HG02870 (cell line): ENCODE results near the gene MOSPD3.
A peak's percentile ranks its signal among the peaks of the same experiment; 100 is the strongest.

ENCODE experiments used
- ATAC-seq: cut with Tn5 transposase; IDR thresholded peaks from one replicate; pipeline ENCODE4 v1.9.1; 2021; ENCODE audit warnings: mild to moderate bottlenecking, moderate library complexity; ENCODE audit not compliant: unreplicated experiment

Gene MOSPD3

GRCh38 chr7:100621554-100621953 is 9.2 kb downstream of the MOSPD3 start:
- no peak for ATAC-seq

GRCh38 chr7:100623951-100624824 is 11.8 kb downstream of the MOSPD3 start:
- no peak for ATAC-seq

- no peak for ATAC-seq
Measured at GRCh38 chr7:100626055-100626454, 13.7 kb downstream of the MOSPD3 start.

GRCh38 chr7:100626530-100627237 is 14.3 kb downstream of the MOSPD3 start:
- ATAC-seq: peak; percentile 80

GRCh38 chr7:100627238-100627549 is 14.9 kb downstream of the MOSPD3 start:
- no peak for ATAC-seq

- no peak for ATAC-seq
Measured at GRCh38 chr7:100629117-100629716, 16.9 kb downstream of the MOSPD3 start.

- no peak for ATAC-seq
Measured at GRCh38 chr7:100630066-100630465, 17.7 kb downstream of the MOSPD3 start.

- ATAC-seq: no peak
Measured at GRCh38 chr7:100632951-100633717, 20.8 kb downstream of the MOSPD3 start.

GRCh38 chr7:100639995-100640516 is 27.7 kb downstream of the MOSPD3 start:
- no peak for ATAC-seq

- ATAC-seq: no peak
Measured at GRCh38 chr7:100640517-100641440, 28.4 kb downstream of the MOSPD3 start.

GRCh38 chr7:100641463-100641859 is 29.1 kb downstream of the MOSPD3 start, which contains the start of gene TFR2:
TSS of gene TFR2 (minus strand) at chr7:100641552. CDS start at chr7:100641509, 43 bp downstream.
- ATAC-seq: no peak

GRCh38 chr7:100641860-100642533 is 29.7 kb downstream of the MOSPD3 start:
- no peak for ATAC-seq

- ATAC-seq: no peak
Measured at GRCh38 chr7:100642534-100642907, 30.2 kb downstream of the MOSPD3 start.

GRCh38 chr7:100649826-100650565 is 37.7 kb downstream of the MOSPD3 start:
- no peak for ATAC-seq

GRCh38 chr7:100654908-100655831 is 42.8 kb downstream of the MOSPD3 start:
- ATAC-seq: no peak

GRCh38 chr7:100655908-100656674 is 43.8 kb downstream of the MOSPD3 start, which contains the start of gene ACTL6B:
TSS of gene ACTL6B (minus strand) at chr7:100656448. CDS start at chr7:100656354, 94 bp downstream.
- ATAC-seq: no peak
